Measurements from ENCODE around the gene ABI3BP.

Gene ABI3BP

GRCh38 chr3:100737334-100737733 is 255.9 kb downstream of the ABI3BP start:
- peak; percentile 6 for DNase-seq
- in situ Hi-C loops (cut with HindIII; ENCODE audit: low pct_ligation_motif_present, low sequenced_read_pairs) = no loop called here
- Histone ChIP-seq H3K27me3 (replicated peaks) (no peaks in the 10 kb centered on the region), H3K27ac (no peak overlapping the region), H3K4me3 (ENCODE audit: low read depth, low read length) (no peak overlapping the region), H3K36me3 (replicated peaks) (peaks cover 65% of the 10 kb centered on the region)
- TF ChIP-seq, protein P1, sequence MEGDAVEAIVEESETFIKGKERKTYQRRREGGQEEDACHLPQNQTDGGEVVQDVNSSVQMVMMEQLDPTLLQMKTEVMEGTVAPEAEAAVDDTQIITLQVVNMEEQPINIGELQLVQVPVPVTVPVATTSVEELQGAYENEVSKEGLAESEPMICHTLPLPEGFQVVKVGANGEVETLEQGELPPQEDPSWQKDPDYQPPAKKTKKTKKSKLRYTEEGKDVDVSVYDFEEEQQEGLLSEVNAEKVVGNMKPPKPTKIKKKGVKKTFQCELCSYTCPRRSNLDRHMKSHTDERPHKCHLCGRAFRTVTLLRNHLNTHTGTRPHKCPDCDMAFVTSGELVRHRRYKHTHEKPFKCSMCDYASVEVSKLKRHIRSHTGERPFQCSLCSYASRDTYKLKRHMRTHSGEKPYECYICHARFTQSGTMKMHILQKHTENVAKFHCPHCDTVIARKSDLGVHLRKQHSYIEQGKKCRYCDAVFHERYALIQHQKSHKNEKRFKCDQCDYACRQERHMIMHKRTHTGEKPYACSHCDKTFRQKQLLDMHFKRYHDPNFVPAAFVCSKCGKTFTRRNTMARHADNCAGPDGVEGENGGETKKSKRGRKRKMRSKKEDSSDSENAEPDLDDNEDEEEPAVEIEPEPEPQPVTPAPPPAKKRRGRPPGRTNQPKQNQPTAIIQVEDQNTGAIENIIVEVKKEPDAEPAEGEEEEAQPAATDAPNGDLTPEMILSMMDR (IDR thresholded peaks at IDR 0.05; ENCODE audit: low read depth, low read length, missing control alignments) = peak; percentile 43

GRCh38 chr3:100732435-100732834 is 260.8 kb downstream of the ABI3BP start:
- Histone ChIP-seq H3K4me3 (ENCODE audit: low read depth, low read length) (no peak overlapping the region), H3K36me3 (replicated peaks) (peaks cover 53% of the 10 kb centered on the region), H3K27ac (no peak overlapping the region), H3K27me3 (replicated peaks) (no peaks in the 10 kb centered on the region)
- in situ Hi-C loops (cut with HindIII; ENCODE audit: low pct_ligation_motif_present, low sequenced_read_pairs) = no loop called here
- no peak for DNase-seq
- TF ChIP-seq, protein P1 (IDR thresholded peaks at IDR 0.05; ENCODE audit: low read depth, low read length, missing control alignments) = no peak

GRCh38 chr3:100730524-100730923 is 262.7 kb downstream of the ABI3BP start:
- TF ChIP-seq, protein P1 (IDR thresholded peaks at IDR 0.05; ENCODE audit: low read depth, low read length, missing control alignments) = no peak
- Histone ChIP-seq H3K27me3 (replicated peaks) (no peaks in the 10 kb centered on the region), H3K4me3 (ENCODE audit: low read depth, low read length) (no peak overlapping the region), H3K27ac (no peak overlapping the region), H3K36me3 (replicated peaks) (peaks cover 60% of the 10 kb centered on the region)
- in situ Hi-C loops (cut with HindIII; ENCODE audit: low pct_ligation_motif_present, low sequenced_read_pairs) = no loop called here
- DNase-seq = no peak

GRCh38 chr3:100726706-100727105 is 266.5 kb downstream of the ABI3BP start:
- Histone ChIP-seq H3K4me3 (ENCODE audit: low read depth, low read length) (no peak overlapping the region), H3K27me3 (replicated peaks) (no peaks in the 10 kb centered on the region), H3K27ac (no peak overlapping the region), H3K36me3 (replicated peaks) (peaks cover 57% of the 10 kb centered on the region)
- DNase-seq = no peak
- in situ Hi-C loops (cut with HindIII; ENCODE audit: low pct_ligation_motif_present, low sequenced_read_pairs) = no loop called here
- TF ChIP-seq, protein P1 (IDR thresholded peaks at IDR 0.05; ENCODE audit: low read depth, low read length, missing control alignments) = no peak

DNA sequence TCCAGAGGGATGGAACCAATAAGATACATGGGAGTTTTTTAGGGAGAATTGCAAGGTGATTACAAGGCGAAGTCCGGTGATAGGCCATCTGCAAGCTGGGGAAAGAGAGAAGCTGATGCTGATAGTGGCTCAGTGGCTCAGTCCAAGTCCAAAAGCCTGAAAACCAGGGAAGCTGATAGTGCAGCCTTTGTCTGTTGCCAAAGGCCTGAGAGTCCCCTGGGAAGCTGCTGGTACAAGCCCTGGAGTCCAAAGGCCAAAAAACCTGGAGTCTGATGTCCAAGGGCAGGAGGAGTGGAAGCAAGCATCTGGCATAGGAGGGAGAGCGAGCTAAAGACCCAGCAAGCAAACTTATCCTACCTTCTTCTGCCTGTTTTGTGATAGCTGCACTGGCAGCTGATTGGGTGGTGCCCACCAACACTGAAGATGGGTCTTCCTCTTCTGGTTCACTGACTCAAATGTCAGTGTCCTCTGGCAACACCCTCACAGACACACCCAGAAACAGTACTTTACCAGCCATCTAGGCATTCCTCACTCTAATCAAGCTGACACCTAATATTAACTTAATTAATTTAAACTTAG is 267.2 kb downstream of the ABI3BP start:
- no peak overlapping the region for H3K27ac ChIP-seq
- H3K4me3 ChIP-seq (ENCODE audit: low read depth, low read length) = no peak overlapping the region
- no peaks in the 10 kb centered on the region for H3K27me3 ChIP-seq (replicated peaks)
- peaks cover 59% of the 10 kb centered on the region for H3K36me3 ChIP-seq (replicated peaks)
- TF ChIP-seq, protein P1 (IDR thresholded peaks at IDR 0.05; ENCODE audit: low read depth, low read length, missing control alignments) = no peak
- in situ Hi-C loops (cut with HindIII; ENCODE audit: low pct_ligation_motif_present, low sequenced_read_pairs) = no loop called here
- no peak for DNase-seq

- H3K36me3 ChIP-seq (replicated peaks) = peaks cover 36% of the 10 kb centered on the region
- TF ChIP-seq, protein P1 (IDR thresholded peaks at IDR 0.05; ENCODE audit: low read depth, low read length, missing control alignments) = no peak
- H3K27me3 ChIP-seq (replicated peaks) = no peaks in the 10 kb centered on the region
- in situ Hi-C loops (cut with HindIII; ENCODE audit: low pct_ligation_motif_present, low sequenced_read_pairs) = no loop called here
- no peak overlapping the region for H3K27ac ChIP-seq
- H3K4me3 ChIP-seq (ENCODE audit: low read depth, low read length) = no peak overlapping the region
- no peak for DNase-seq
Observed at GRCh38 chr3:100720426-100720825, 272.8 kb downstream of the ABI3BP start.
